Activated CD8-positive, alpha-beta memory T cell treated with anti-CD3 and anti-CD28 coated beads, Interleukin-2, amount 50 U/mL, for 4 hours (primary cell): ENCODE measurements around the gene OR4K14.
"Not testable (repeated sequence)": the region's sequence is repeated elsewhere in the genome, so short reads cannot be mapped to it uniquely, and the experiment has no call there.

Experiments used
- DNase-seq: peaks from one replicate; pipeline ENCODE4 v3.0.0-alpha.2; 2020

Gene OR4K14, protein sequence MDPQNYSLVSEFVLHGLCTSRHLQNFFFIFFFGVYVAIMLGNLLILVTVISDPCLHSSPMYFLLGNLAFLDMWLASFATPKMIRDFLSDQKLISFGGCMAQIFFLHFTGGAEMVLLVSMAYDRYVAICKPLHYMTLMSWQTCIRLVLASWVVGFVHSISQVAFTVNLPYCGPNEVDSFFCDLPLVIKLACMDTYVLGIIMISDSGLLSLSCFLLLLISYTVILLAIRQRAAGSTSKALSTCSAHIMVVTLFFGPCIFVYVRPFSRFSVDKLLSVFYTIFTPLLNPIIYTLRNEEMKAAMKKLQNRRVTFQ

DNA sequence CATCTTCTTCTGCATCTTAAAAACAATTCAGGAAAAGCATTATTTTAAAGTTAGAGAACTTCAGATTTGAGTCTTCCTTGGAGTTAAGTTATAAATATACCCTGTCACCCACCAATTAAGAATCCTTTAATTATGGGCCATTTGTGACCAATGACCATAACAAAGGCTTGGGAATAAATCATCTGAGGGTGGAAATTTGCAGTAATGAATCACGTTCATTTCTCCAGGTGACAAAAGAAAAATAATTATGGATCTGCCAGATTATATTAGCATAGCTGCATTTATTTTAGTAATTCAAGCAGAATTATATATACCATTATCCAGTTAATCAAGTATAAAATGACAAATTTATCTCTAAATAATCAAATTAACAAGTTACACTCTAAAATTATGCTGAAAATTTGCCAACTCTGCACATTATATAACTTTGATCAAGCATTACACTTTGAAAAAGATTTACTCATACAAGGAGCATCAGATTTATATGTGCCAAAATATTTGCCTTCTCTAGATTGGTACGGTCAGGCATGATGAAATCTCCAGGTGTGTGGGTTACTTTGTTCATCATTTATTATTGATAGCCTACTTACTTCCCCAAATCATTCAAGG lies at the start of gene OR4K14:
TSS of gene OR4K14 (minus strand) at position 51 of the 609 bp plus-strand sequence. CDS start 4,114 bp downstream, outside the sequence.
- DNase-seq: no peak

DNA sequence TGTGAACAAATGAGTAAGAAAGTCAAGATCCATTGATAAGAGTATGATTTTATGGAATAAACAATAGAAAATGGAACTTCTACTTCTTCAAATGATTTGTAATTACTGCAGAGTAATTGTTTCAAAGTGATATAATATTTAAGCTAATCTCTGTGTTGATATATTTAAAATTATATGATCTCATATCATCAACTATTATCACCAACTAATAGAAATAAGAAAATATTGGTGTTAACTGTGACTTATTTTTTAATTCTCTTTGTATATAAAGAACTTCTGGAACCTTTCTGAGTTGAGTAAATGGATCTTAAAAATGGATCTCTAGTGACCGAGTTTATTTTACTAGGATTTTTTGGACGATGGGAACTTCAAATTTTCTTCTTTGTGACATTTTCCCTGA lies 40.6 kb upstream of the OR4K14 start, which contains the start of gene OR4L1:
TSS of gene OR4L1 (plus strand) at position 301 of the 400 bp plus-strand sequence. CDS start at position 301, 0 bp downstream.
- DNase-seq: no peak

DNA sequence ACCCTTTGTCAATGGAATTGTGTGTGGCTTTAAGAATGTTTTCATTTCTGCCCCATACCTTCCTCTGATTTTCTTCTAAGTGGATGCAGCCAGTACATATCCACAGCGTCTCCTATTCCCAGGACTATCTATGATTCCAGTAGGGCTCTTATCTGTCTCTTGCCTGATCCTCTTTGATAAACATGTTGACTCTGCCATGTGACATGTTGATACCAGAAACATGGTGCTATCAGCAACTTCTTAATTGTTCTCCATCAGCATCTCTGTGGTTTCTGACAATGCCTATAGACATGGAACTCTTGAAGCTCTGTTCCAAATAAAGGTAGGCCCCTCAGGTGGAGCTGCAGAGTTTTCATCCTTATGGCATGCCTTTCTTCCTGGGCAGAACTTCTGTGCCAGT lies 29.1 kb upstream of the OR4K14 start:
- DNase-seq: no peak

DNA sequence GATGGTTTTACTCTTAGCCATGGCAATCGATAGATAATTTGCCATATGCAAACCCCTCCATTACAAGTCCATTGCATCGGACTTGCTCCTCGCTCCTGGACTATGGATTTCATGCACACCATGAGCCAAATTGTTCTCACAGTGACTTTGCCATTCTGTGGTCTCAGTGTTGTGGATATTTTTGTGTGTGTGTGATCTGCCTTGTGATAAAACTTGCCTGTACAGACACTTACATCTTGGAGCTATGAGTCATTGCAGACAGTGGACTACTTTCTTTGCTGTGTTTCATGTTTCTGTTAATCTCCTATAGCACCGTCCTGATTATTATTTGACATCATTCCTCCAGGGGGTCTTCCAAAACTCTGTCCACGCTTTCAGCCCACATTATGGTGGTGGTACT lies 25.1 kb upstream of the OR4K14 start:
- DNase-seq: no peak

DNA sequence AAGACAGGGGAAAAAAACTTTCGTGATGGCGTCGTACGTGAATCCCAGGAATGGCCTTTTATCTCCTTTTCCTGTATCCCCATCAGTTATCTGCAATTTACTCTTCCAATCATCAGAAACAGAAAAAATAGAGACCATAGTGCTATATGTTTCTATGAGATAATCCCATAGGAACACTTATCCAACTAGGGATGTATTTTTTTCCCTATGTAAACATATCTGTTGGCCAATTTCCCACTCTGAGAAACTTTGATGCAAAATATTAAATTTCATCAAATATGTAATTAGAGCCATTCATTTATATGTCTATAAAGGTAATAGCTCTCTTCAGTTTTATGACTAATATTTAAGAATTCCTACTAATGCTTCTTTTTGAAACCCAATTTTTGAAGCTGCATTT lies 16.8 kb upstream of the OR4K14 start, which contains the start of gene OR4K13:
TSS of gene OR4K13 (minus strand) at position 101 of the 400 bp plus-strand sequence. CDS start 1,280 bp downstream, outside the sequence.
- no peak for DNase-seq

- no peak for DNase-seq
Measured at GRCh38 chr14:20035449-20035848, 16.3 kb upstream of the OR4K14 start.

GRCh38 chr14:20031058-20031457 lies 12.0 kb upstream of the OR4K14 start:
- DNase-seq: no peak

DNA sequence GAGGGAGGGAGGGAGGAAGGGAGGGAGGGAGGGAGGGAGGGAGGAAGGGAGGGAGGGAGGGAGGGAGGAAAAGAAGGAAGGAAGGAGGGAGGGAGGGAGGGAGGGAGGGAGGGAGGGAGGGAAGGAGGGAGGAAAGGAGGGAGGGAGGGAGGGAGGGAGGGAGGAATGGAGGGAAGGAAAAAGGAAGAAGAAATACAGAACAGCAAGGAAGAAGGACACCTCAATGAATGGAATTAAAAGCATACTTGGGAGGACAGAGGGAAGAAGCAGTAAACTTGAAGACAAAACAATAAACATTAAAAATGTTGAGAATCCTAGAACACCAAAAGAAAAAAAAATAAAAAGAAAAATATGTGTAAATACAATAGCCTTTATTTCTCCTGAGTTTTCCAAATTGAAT lies 11.0 kb downstream of the OR4K14 start:
- no peak for DNase-seq

GRCh38 chr14:20002319-20002718 lies 16.8 kb downstream of the OR4K14 start:
- DNase-seq: no peak

GRCh38 chr14:20001863-20002262 lies 17.2 kb downstream of the OR4K14 start, which contains the start of gene OR4Q2:
TSS of gene OR4Q2 (plus strand) at chr14:20002163.
- no peak for DNase-seq

DNA sequence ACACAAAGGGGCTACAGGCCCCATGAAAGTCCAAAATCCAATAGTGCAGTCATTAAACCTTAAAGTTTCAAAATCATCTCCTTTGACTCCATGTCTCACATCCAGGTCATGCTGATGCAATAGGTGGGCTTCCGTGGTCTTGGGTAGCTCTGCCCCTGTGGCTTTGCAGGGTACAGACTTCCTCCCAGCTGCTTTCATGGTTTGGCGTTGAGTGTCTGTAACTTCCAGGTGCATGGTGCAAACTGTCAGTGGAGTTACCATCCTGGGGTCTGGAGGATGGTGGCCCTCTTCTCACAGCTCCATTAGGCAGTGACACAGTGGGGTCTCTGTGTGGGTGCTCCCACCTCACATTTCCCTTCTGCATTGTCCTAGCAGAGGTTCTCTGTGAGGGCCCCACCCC lies 25.7 kb downstream of the OR4K14 start:
- no peak for DNase-seq

GRCh38 chr14:19975291-19975690 lies 43.8 kb downstream of the OR4K14 start, which contains the start of gene OR4K15:
TSS of gene OR4K15 (plus strand) at chr14:19975591. CDS start at chr14:19975591, 0 bp downstream.
- DNase-seq: no peak

DNA sequence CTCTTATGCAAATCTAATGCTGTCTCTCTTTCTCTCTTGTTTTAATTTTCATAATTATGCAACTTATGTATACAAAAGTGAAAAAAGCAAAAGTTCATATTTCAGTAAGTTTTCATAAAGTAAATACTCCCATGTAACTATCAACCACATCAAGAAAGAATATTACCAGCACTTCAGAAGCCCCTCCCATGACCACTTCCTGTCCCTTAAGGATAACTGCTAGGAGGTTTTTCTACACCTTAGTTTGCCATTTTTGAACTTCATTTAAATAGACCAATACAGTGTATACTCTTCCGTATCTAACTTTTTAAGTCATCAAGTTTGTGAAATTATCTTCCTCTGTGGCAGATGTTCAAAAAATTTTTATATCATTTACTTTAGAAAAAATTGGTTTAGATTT lies 44.3 kb downstream of the OR4K14 start:
- no peak for DNase-seq

DNA sequence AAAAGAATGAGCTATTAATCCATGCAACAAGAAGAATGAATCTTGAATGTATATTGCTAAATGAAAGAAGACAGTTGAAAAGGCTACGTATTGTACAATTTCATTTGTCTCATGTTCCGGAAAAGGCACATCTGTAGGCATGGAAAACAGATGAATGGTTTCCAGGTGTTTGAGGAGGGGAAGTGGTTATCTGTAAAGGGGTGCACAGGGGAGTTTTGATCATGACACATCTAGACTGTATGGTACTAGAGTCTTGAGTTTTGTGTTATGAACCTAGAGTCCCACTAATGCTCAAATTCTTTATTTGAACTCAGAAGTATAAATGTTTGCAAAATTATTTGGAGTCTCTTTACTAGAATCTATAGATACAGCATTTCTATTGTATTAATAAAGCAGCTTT lies 49.4 kb downstream of the OR4K14 start:
- DNase-seq: not testable (repeated sequence)
